ENCODE data around the gene MT1M.

The MT1M gene

GRCh38 chr16:56629531-56629930 is 2.9 kb upstream of the MT1M start:
- no peak for DNase-seq

- no peak for DNase-seq
Measured at GRCh38 chr16:56630134-56630533, 2.3 kb upstream of the MT1M start.

GRCh38 chr16:56631197-56631596 is 1.3 kb upstream of the MT1M start:
- DNase-seq: no peak

GRCh38 chr16:56631832-56632155 is 665 bp upstream of the MT1M start:
- no peak for DNase-seq

GRCh38 chr16:56632848-56633365 is 448 bp downstream of the MT1M start:
- no peak for DNase-seq

GRCh38 chr16:56633535-56633934 is 1.1 kb downstream of the MT1M start:
- no peak for DNase-seq

GRCh38 chr16:56634715-56635440 is 2.4 kb downstream of the MT1M start:
- DNase-seq: no peak

- no peak for DNase-seq
Measured at GRCh38 chr16:56635441-56635967, 3.0 kb downstream of the MT1M start.

- no peak for DNase-seq
Measured at GRCh38 chr16:56636616-56637413, 4.4 kb downstream of the MT1M start.

GRCh38 chr16:56637814-56638750 is 5.6 kb downstream of the MT1M start, which contains the start of gene MT1A:
Gene MT1A, plus strand, starts transcription at chr16:56638666. Its CDS starts 73 bp downstream, at chr16:56638739.
- DNase-seq: peak; percentile 10

- no peak for DNase-seq
Measured at GRCh38 chr16:56639045-56639444, 6.6 kb downstream of the MT1M start.

GRCh38 chr16:56640076-56640475 is 7.6 kb downstream of the MT1M start:
- DNase-seq: no peak

GRCh38 chr16:56641166-56641565 is 8.7 kb downstream of the MT1M start:
- no peak for DNase-seq

- no peak for DNase-seq
Measured at GRCh38 chr16:56643080-56643778, 10.8 kb downstream of the MT1M start.

- DNase-seq: no peak
Measured at GRCh38 chr16:56643833-56644232, 11.4 kb downstream of the MT1M start.

GRCh38 chr16:56645311-56645710 is 12.9 kb downstream of the MT1M start:
- no peak for DNase-seq

- DNase-seq: no peak
Measured at GRCh38 chr16:56645838-56646237, 13.4 kb downstream of the MT1M start.

- no peak for DNase-seq
Measured at GRCh38 chr16:56647641-56648431, 15.4 kb downstream of the MT1M start.

GRCh38 chr16:56649271-56649670 is 16.8 kb downstream of the MT1M start:
- no peak for DNase-seq

GRCh38 chr16:56649820-56650219 is 17.4 kb downstream of the MT1M start:
- no peak for DNase-seq

GRCh38 chr16:56651586-56651985 is 19.1 kb downstream of the MT1M start, which contains the start of gene MT1B:
Gene MT1B, plus strand, starts transcription at chr16:56651886. Its CDS starts 68 bp downstream, at chr16:56651954.
- no peak for DNase-seq

Data from fibroblast of skin of scalp (primary cell).